Mucosa of gallbladder (tissue), 1 donor: Measurements from ENCODE around the gene PRRG2. TPM values are rescaled to one million over a fixed set of nuclear protein-coding genes. Genes with fewer than 3 reads are reported as not detected.
A peak's percentile ranks its signal among the peaks of the same experiment; 100 is the strongest.

Experiments
- DNase-seq: peaks from one replicate; pipeline ENCODE4 v3.0.0-alpha.2; 2020; ENCODE audit warnings: low spot score
- total RNA-seq: library from RNA; stranded (reverse); gene quantifications from one replicate; pipeline ENCODE4 v1.2.1, GENCODE V29; 2021
- donor health status: DM: no; HTN: no; CAD: no.

Gene PRRG2
- total RNA-seq, 1 donor from 2014 or later = 18.2 TPM

DNA sequence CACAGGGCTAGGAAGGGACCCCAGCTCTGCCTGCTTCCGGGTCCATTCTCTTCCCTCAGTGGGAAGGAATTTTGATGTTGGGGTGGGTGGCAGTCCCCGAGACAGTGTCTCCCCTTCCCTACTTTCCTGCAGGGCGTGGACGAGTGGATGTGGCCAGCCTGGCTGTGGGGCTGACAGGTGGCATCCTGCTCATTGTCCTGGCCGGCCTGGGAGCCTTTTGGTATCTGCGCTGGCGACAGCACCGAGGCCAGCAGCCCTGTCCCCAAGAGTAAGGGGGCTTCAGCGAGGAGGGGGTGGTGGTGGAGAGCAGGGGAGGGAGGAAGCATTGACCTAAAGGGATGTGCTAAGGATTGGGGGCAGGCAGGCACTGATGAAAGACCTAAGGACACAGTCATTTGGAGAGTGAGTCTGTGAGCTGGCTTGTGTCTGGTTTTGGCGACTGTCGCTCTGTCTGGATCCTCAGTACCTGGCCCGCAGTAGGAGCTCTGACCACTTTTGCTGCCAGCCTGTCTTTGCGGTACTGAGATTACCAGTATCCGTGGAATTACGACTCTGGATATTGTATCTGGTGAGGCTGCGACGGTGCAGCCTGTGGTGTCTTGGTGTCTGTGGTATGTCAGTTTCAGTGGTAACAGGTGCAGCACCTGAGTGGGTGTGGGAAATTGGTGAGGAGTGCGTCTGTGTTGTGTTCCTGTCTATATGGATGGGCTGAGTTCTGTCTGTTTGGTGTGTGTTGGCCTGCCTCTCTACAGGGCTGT is 7.4 kb downstream of the PRRG2 start:
- DNase-seq = no peak

DNA sequence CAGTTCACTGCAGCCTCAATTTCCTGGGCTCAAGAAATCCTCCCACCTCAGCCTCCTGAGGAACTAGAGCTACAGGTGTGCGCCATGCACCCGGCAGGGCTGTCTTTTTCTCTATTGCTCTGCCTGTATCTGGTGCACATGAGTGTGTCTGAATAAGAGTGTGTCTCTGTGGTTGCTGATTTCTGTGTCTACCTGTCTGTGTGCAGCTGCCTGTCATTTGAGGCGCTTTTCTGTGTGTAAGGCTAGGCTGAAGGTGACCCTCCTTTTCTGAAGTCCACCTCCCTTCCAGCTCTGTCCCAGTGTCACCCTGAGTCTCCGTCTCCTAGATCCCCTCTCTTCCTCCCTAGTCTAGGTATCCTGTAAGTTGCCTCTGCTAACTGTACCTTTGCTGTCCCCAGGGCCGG is 8.4 kb downstream of the PRRG2 start:
- DNase-seq = no peak

DNA sequence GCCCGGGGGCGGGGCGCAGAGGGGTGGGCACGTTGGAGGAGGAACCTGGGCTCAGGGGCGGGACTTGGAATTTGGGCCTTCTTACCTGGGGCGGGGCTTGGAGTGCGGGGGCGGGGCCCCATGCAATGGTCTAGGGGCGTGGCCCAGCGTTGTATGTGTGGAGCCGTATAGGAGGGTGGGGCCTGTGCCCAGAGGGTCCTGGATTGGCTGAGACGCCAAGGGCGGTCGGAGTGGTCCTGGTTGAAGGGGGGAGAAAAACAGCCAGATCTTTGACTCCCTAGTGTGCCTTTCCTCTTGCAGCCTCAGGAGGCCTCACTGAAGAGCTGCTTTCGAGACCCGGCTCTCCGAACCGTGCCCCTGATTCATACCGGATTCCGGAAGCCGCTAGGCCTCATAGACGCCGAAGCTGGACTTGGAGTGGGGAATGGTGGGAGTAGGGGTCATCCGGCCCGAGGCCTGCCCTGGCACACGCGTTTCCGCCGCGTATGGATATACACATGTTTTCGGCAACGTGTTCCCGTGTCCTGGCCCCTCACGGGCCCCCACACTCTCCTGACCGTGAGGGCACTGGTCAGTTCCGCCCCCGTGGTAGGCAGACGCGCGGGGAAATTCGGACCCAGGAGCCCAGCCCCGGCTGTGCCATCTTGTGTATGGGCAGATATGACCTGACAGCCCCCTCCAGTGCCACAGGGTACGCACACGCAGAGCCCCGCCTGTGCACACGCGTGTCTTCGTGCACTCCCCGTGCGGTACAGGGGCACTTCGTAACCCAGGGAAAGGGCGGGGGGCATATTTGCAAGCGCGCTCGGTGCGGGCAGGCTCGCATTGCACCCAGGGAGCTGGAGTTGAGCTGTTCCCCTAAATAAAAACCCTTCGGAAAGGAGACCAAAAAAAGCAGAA is 9.2 kb downstream of the PRRG2 start:
- peak; percentile 96 for DNase-seq

DNA sequence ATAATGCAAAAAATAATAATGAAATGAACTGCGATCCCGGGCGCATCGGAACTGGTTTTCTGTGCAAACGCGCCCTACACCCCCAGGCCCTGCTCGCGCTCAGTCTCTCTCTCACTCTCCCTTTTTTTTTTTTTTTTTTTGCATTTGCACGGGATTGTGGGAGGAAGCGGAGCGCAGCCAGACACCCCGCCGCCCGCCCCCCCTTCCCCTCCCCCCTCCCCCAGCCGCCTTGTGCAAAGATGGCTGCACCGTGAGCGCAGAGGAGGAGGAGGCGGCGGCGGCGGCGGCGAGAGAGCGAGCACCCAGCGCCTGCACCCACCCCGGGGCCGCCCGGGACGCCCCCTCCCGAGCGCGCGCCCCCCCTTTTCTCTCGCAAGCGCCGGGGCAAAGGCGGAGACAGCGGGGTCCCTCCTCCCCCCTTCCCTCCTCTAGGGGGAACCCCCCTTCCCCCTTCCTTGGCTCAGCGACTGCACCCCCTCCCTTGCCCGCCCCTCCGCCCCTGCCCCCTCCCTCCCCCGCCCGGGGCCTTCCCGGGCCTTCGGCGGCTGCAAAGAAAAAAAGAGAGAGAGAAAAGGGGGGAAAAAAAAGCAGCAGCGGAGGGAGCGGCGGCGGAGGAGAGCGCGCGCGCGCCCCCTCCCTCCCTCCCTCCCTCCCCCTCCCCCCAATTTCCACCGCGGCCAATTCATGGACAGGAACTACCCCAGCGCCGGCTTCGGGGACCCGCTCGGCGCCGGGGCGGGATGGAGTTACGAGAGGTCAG is 10.0 kb downstream of the PRRG2 start, which contains the start of gene PRR12:
TSS of gene PRR12 (plus strand) at position 212 of the 760 bp plus-strand sequence. CDS start at position 685, 473 bp downstream.
- DNase-seq = peak; percentile 45

DNA sequence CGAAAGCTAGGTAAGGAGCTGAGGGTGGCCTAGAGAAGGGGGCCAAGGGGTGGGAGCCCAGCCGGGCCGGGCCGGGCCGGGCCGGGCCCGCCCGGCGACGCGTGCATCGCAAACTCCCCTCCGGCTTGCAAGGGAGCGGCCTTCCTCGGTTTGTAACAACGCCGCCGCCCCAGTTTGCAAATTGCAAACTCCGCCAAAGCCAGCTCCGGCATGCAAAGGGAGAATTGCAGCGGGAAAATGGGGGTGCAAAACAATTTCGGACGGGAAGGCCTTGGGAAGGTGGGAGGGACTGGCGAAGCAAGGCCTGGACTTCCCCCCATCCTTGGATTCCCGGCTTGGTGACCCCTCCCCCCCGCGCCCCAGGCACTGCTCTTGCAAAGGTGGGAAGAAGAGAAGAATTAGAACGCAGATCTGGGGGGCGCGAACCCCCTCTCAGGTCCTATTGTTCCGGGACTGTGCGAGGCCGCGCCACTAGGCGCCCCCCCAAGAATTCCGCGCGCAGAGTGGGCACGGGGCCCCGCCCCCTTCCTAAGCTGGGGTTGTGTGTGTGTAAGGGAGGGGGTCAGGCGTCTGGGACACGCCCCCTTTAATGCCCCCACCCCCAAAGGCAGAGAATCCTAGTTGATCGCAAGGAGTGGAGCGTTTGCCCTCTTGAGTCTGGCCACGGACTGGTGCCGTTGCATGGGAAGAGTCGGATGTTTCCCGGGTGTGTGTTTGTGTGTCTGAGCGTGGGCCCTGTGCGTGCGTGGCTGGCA is 10.8 kb downstream of the PRRG2 start:
- no peak for DNase-seq

DNA sequence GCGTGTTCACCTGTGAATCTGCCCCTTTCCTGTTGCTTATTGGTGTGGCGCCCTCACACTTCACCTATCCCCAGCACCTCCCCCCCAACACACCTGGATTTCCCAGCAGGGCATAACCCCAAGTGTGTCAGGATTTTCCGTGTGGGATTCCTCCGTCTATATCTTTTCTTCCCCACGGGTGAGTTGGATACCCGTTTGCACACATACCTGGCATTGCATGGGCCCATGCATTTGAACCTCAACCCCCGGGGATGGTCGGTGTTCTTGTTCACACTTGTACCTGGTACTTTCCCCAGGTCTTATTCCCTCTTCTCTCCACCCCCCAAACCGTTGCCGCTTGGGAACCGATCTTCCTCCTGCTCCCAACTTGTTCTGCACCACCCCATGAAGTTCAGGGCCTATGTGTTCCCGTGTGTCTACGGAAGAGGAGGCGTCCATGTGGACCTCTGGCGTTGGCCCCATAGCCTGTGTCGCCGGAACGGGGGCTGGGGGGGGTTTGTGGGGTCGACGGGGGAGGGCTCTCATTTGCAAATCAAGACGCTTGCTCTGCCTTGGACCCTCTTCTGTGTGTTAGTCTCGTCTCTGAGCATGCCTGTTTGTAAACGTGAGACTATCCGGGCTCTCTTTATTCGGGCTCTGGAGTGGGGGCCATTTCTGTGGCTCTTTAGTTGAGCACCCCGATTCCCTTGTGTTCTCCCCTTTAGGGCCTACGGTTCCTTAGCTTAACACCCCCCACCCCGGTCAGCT is 11.5 kb downstream of the PRRG2 start:
- DNase-seq = no peak

DNA sequence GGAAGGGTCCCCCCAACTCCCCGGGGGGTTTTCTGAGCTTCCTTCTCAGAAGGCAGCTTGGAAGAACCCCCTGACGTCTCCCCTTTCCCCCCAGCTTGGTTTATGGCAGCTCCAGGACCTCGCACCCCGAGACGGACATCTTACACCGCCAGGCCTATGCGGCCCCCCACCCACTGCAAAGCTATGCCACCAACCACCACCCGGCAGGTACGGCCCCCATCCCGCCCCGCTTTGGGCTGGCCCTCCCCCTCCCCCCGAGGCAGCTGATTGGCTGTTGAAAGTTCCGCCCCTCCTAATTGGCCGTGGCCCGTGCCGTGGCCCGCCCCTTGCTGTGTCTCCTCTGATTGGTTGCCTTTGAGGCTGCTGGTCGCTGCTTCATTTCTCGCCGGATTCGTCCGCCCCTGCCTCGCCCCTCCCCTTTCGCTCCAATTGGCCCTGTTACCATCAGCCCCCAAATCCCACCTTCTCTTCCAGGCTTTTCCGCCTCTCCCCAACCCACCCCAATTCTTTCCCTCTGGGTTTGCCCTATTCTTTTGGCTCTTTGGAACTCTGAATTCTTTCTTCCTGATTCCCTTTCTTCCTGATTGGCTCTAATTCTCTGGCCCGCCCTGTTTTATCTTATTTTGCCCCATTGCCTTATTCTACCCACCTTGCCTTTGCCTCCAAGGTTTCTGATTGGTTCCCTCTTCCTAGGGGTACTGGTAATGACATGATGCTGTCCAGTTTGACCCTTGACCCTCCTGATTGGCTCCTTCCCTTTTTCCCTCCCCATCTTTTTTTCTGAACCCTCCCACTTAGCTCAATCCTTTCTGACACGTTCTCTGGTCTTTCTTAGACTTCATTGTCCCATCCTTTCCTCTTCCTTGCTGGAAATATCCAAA is 12.4 kb downstream of the PRRG2 start:
- peak; percentile 94 for DNase-seq

DNA sequence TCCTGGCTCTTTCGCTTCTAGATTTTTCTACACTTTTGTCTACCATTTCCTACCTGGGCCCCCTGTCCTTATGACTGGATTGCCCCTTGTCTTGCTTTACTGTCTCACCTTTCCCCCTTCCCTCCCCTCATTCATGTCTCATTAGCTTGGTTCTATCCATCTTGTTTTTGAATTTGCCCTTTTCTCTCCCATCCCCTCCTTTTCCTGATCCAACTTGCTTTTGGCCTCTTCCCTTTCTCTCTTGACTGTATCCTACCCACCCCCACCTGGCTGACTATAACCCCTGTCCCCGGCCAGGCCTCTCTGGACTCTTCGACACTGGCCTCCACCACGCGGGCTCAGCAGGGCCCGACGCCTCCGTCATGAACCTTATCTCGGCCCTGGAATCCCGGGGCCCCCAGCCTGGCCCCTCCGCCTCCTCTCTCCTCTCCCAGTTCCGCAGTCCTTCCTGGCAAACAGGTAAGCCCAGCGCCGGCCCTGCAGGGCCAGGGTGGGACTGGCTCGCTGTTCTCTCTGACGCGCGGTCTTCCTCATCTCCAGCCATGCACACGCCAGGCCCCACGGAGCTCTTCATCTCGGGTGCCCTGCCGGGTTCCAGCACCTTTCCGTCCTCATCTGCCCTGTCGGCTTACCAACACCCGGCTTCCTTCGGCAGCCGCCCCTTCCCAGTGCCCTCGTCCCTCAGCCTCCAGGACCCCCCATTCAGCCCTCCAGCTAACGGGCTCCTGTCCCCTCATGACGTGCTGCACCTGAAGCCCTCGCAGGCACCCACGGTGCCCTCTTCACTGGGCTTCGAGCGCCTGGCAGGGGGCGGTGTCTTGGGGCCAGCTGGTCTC is 13.3 kb downstream of the PRRG2 start:
- DNase-seq = no peak

DNA sequence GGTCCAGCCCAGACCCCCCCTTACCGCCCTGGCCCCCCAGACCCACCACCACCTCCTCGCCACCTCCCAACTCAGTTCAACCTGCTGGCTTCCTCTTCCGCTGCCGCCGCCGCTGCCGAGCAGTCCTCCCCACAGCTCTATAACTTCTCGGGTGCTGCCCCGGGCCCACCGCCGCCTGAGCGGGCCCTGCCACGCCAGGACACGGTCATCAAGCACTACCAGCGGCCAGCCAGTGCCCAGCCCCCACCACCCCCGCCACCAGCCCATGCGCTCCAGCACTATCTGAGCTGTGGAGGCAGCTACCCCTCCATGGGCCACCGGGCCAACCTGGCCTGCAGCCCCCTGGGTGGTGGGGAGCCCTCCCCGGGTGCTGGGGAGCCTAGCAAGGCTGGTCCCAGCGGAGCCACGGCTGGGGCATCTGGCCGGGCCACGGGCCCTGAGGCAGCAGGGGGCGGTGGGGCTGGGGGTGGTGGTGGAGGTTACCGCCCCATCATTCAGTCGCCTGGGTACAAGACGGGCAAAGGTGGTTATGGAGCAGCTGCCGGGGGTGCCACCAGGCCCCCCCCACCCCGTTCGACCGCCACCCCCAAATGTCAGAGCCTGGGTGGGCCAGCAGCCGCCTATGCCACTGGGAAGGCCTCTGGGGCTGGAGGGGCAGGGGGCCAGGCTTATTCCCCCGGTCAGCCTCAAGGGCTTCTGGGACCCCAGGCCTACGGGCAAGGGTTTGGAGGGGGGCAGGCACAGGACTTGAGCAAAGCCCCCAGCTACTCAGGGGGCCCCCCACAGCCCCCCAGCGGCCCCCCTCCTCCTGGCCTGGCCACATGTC is 14.1 kb downstream of the PRRG2 start:
- no peak for DNase-seq

DNA sequence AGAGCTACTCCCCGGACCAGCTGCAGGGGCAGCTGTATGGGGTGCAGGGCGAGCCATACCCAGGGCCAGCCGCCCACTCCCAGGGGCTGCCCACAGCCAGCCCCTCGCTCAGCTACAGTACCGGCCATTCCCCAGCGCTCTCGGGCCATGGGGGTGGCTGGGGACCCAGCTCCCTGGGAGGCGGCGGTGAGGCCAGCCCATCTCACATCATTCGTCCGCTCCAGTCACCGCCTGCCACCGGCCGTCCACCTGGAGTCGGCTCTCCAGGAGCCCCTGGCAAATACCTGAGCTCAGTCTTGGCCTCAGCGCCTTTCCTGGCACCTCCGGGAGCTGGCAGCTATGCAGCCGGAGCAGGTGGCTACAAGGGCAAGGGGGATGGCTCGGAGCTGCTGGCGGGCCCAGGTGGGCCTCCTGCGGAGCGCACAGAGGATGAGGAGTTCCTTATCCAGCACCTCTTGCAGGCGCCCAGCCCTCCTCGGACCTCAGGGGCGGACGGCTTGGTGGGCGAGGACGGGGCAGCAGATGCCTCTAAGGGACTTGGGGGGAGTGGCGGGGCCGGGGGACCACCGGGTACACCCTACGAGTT is 14.8 kb downstream of the PRRG2 start:
- DNase-seq = no peak

DNA sequence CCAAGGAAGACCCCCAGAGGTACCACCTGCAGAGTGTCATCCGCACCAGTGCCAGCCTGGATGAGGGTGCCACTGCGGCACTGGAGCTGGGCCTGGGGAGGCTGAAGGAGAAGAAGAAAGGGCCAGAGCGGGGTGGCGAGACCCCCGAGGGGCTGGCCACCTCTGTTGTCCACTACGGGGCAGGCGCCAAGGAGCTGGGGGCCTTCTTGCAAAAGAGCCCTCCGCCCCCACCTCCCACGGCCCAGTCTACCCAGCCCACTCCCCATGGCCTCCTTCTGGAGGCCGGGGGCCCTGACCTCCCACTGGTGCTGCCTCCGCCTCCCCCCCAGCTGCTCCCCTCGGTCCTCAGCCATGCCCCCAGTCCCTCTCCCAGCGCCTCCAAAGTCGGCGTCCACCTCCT is 15.3 kb downstream of the PRRG2 start:
- DNase-seq = no peak

DNA sequence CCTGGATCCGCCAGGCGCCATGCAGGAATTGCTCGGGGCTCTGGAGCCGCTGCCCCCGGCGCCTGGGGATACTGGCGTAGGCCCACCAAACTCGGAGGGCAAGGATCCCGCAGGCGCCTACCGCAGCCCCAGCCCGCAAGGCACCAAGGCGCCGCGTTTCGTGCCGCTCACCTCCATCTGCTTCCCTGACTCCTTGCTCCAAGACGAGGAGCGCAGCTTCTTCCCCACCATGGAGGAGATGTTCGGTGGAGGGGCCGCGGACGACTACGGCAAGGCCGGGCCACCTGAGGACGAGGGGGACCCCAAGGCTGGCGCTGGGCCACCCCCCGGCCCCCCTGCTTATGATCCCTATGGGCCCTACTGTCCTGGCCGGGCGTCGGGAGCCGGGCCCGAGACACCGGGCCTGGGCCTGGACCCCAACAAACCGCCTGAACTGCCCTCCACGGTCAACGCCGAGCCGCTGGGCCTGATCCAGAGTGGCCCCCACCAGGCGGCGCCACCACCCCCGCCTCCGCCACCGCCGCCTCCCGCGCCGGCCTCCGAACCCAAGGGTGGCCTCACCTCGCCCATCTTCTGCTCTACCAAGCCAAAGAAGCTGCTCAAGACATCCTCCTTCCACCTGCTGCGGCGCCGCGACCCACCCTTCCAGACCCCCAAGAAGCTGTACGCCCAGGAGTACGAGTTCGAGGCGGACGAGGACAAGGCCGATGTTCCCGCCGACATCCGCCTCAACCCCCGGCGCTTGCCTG is 16.0 kb downstream of the PRRG2 start:
- DNase-seq = no peak

DNA sequence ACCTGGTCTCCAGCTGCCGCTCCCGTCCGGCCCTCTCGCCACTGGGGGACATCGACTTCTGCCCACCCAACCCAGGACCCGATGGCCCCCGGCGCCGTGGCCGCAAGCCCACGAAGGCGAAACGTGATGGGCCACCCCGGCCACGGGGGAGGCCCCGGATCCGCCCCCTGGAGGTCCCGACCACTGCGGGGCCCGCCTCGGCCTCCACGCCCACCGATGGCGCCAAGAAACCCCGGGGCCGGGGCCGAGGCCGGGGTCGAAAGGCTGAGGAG is 16.5 kb downstream of the PRRG2 start:
- no peak for DNase-seq

DNA sequence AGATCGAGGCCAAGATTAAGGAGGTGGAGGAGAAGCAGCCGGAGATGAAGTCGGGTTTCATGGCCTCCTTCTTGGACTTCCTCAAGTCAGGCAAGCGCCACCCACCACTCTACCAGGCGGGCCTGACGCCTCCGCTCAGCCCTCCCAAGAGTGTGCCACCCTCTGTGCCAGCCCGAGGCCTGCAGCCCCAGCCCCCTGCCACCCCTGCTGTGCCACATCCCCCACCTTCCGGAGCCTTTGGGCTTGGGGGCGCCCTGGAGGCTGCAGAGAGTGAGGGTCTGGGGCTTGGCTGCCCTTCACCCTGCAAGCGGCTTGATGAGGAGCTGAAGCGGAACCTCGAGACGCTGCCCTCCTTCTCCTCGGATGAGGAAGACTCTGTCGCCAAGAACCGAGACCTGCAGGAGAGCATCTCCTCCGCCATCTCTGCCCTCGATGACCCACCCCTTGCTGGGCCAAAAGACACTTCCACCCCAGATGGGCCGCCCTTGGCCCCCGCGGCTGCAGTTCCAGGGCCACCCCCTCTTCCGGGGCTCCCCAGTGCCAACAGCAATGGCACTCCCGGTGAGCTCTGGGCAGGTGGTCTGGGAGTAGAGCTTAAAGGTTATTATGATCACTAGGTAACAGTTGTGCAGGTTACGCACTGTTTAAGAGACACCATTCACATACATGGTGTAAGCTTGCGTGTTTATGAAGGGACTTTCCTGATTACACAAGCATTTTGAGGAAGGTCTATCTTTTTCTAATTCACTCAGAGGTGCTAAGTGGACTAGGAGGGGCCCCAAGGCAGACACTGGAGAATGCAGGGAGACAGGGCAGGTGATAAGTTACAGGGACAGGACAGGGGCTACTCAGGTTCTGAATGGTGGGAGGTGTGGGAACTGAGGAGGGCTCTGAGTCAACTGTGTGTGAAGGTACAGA is 18.5 kb downstream of the PRRG2 start:
- no peak for DNase-seq

DNA sequence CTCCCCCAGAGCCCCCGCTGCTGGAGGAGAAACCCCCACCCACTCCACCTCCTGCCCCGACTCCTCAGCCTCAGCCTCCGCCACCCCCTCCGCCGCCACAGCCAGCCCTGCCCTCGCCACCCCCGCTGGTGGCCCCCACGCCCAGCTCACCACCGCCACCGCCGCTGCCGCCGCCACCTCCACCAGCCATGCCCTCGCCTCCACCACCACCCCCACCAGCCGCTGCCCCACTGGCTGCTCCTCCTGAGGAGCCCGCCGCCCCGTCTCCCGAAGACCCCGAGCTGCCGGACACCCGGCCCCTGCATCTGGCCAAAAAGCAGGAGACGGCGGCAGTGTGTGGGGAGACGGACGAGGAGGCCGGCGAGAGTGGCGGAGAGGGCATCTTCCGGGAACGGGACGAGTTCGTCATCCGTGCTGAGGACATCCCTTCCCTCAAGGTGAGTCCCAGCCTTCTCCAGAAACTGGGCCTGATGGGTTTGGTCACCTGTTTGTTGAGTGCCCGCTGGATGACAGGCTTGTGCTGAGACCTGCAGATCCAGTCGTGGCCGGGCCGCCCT is 20.4 kb downstream of the PRRG2 start:
- DNase-seq = no peak

DNA sequence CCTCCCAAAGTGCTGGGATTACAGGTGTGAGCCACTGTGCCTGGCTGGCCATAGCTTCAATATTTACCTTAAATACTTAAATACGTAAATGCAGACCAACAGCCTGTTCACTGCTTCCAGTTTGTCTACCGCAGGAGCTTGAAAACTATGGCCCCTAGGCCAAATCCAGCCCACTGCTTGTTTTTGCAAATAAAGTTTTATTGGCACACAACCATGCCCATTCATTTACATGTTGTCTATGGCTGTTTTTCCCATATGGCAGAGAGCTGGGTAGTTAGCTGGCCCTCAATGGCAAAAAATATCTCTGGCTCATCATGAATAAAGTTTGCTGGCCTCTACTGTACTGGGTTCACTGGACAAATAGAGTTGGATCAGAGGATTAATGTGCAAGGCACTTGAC is 21.7 kb downstream of the PRRG2 start:
- no peak for DNase-seq
